Calu3 (cell line): ENCODE results near the gene GMDS. TPM values are rescaled to one million over a fixed set of nuclear protein-coding genes. Genes with fewer than 3 reads are reported as not detected.

Experiments
- BruUV-seq: library from RNA; stranded (reverse); fragments of 400-500 nt; replicated peaks from 2 replicates; lab custom pipeline; 2021; lab: Mats Ljungman, UMichigan
- CTCF ChIA-PET: fragments of 300-600 bp; sonication (Branson Sonifier 250); formaldehyde crosslinking; loops from one replicate; lab custom pipeline; 2022; ENCODE audit warnings: antibody characterized with exemption; lab: Charles Lee
- DNase-seq: peaks from one replicate; pipeline ENCODE4 v3.0.0; 2022
- H3K27ac Mint-ChIP-seq: one replicate; pipeline ENCODE4 v1.8.0; 2022; ENCODE audit warnings: mixed read lengths; ENCODE audit not compliant: unreplicated experiment
- H3K27me3 Mint-ChIP-seq: one replicate; pipeline ENCODE4 v1.8.0; 2022; ENCODE audit warnings: mixed read lengths; ENCODE audit not compliant: unreplicated experiment
- H3K36me3 Mint-ChIP-seq: one replicate; pipeline ENCODE4 v1.8.0; 2022; ENCODE audit warnings: mild to moderate bottlenecking, moderate library complexity, mixed read lengths; ENCODE audit not compliant: insufficient read depth, unreplicated experiment
- H3K4me1 Mint-ChIP-seq: one replicate; pipeline ENCODE4 v1.8.0; 2022; ENCODE audit warnings: mild to moderate bottlenecking, low read depth, mixed read lengths; ENCODE audit not compliant: unreplicated experiment
- H3K4me3 Mint-ChIP-seq: one replicate; pipeline ENCODE4 v1.8.0; 2022; ENCODE audit warnings: mild to moderate bottlenecking, low read depth, moderate library complexity, mixed read lengths; ENCODE audit not compliant: unreplicated experiment
- H3K9me3 Mint-ChIP-seq: one replicate; pipeline ENCODE4 v1.8.0; 2022; ENCODE audit warnings: low read depth, mixed read lengths; ENCODE audit not compliant: unreplicated experiment
- CTCF ChIP-seq: fragments of 200-600 bp; IDR thresholded peaks from one replicate; pipeline ENCODE4 v1.8.0; 2022; ENCODE audit warnings: antibody characterized with exemption; ENCODE audit not compliant: unreplicated experiment
- intact Hi-C: fragments of 100-400 bp; cut with micrococcal nuclease; formaldehyde crosslinking; loops from one replicate; pipeline ENCODE4 v1.10.0; 2022; ENCODE audit not compliant: unreplicated experiment
- total RNA-seq: library from RNA; stranded (reverse); gene quantifications from 2 replicates; pipeline ENCODE4 v1.2.3, GENCODE V29; 2022

GMDS gene
- total RNA-seq, 1 experiment from 2014 or later, result 58.2 TPM

- Mint-ChIP-seq H3K4me1 (no peaks in the 10 kb centered on the region), H3K4me3 (no peak overlapping the region), H3K27ac (no peak overlapping the region), H3K9me3 (no peaks in the 10 kb centered on the region), H3K27me3 (no peaks in the 10 kb centered on the region), H3K36me3 (no peaks in the 10 kb centered on the region)
- intact Hi-C loops, result no loop called here
- CTCF ChIA-PET, result no interaction called here
- no peak for DNase-seq
- no peak for TF ChIP-seq CTCF
- BruUV-seq, result no TSS peak
Measured at GRCh38 chr6:1945235-1945832, 300.1 kb downstream of the GMDS start.

- H3K4me3 Mint-ChIP-seq, result no peak overlapping the region
- TF ChIP-seq CTCF, result no peak
- no peak for DNase-seq
- intact Hi-C loops, result no loop called here
- H3K27me3 Mint-ChIP-seq, result no peaks in the 10 kb centered on the region
- no peak overlapping the region for H3K27ac Mint-ChIP-seq
- CTCF ChIA-PET, result no interaction called here
- no peaks in the 10 kb centered on the region for H3K4me1 Mint-ChIP-seq
- no TSS peak for BruUV-seq
- no peaks in the 10 kb centered on the region for H3K36me3 Mint-ChIP-seq
- H3K9me3 Mint-ChIP-seq, result no peaks in the 10 kb centered on the region
Measured at GRCh38 chr6:1942834-1943233, 302.6 kb downstream of the GMDS start.

DNA sequence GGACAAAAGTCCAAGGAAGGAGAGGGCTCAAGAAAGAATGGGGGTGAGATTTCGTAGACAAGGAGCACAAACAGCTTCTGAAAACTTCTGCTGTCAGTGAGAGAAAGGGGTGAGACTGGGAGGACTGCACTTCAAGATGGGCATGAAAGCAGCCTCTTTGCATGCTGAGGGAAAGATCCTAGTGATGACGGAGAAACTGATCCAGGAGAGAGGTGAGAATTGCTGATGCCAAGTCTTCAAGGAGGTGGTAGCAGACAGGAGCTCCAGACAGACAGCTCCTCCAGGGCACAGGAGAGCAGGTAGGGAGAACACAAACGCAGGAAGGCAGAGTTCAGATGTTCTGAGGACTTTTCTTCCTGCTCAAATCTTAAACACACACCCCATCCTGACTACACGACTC is 303.9 kb downstream of the GMDS start:
- BruUV-seq, result no TSS peak

DNA sequence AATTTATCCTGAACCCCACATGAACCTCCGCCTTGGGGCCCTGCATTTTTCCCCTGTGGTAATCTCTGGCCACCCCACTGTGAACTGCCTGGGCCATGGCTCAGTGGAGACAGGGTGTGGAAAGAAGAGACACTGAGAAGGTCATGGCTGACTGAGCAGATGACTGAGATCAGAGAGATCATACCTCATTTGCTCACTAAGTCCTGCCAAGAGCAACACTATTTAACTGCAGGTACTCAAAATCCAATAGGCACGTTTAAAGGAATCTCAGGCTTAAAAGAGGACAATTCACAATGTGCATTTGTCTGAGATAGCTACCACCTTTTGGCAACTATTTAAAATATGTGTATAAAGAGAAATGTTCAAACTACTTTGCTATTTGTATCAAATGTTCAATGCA is 305.0 kb downstream of the GMDS start:
- intact Hi-C loops, result no loop called here
- Mint-ChIP-seq H3K9me3 (no peaks in the 10 kb centered on the region), H3K27ac (no peak overlapping the region), H3K4me3 (no peak overlapping the region), H3K36me3 (no peaks in the 10 kb centered on the region), H3K27me3 (no peaks in the 10 kb centered on the region), H3K4me1 (no peaks in the 10 kb centered on the region)
- DNase-seq, result no peak
- no peak for TF ChIP-seq CTCF
- no TSS peak for BruUV-seq
- CTCF ChIA-PET, result no interaction called here

More for the DNA sequence above, 303.9 kb downstream of the GMDS start:
- H3K36me3 Mint-ChIP-seq, result no peaks in the 10 kb centered on the region
- DNase-seq, result no peak
- H3K27ac Mint-ChIP-seq, result no peak overlapping the region
- H3K4me3 Mint-ChIP-seq, result no peak overlapping the region
- no peak for TF ChIP-seq CTCF
- no peaks in the 10 kb centered on the region for H3K4me1 Mint-ChIP-seq
- no peaks in the 10 kb centered on the region for H3K27me3 Mint-ChIP-seq
- intact Hi-C loops, result no loop called here
- CTCF ChIA-PET, result no interaction called here
- H3K9me3 Mint-ChIP-seq, result no peaks in the 10 kb centered on the region
